Caki2 (cell line): ENCODE results near the gene TUBGCP3. TPM values are rescaled to one million over a fixed set of nuclear protein-coding genes. Genes with fewer than 3 reads are reported as not detected.

Source experiments
- DNase-seq: peaks from one replicate; pipeline ENCODE4 v3.0.0-alpha.2; 2015; ENCODE audit warnings: low read depth
- in situ Hi-C: cut with HindIII; loops from 2 replicates; pipeline ENCODE4 v1.10.0; 2016; ENCODE audit warnings: low sequenced_read_pairs, low pct_unique_long_range_greater_than_20kb, mixed read lengths
- total RNA-seq: library from RNA; depleted of rRNA; stranded (reverse); fragments of >200 nt; shearing (Covaris generic); gene quantifications from 2 replicates; pipeline ENCODE4 v1.2.3, GENCODE V29; 2014; ENCODE audit warnings: low replicate concordance; rRNA removed

TUBGCP3 gene
- total RNA-seq, 1 experiment from 2014 or later, result 10.9 TPM

DNA sequence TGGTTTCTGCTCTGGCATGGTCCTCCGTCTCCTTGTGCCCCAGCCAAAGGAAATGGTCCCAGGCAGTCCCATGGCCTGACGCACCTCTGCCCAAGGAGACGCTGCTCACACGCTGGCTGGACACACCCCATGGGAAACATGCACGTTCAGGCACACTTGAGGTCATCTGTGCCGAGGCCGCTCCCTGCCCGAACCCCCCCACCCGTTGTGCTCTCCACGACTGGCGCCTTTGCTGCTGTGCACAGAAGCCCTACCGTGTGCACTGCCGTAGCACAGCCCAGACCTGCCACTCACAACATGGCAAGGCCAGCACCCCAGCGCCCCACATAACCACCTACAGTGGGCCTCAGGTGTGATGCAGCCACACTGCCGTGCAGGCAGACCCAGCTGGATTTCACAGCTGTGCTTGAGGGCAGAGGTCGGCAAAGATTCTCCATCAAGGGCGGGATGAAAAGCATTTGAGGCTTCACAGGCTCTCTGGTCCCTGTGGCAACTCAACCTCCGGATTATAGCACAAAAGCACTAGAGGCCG is 146.1 kb downstream of the TUBGCP3 start:
- in situ Hi-C loops, result no loop called here
- DNase-seq, result no peak

DNA sequence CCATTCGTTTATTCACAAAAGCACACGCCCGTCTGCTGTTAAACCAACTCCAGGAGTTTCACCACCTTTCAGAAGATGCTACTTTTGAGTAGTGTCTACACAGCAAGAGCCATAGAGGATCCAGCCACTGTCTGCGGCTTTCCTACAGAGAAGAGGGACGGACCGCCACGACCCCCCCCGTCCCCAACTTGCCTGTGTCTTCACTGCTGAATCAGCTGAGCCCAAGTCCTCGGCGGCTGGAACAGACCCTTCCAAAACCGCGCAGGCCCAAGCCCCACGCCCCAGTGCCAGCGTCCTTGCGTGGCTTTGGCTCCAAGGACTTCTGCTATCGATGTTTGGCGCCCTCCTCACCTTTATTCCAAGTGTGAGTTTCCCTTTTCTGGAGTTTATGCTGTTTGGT is 146.7 kb downstream of the TUBGCP3 start:
- DNase-seq, result no peak
- in situ Hi-C loops, result no loop called here

DNA sequence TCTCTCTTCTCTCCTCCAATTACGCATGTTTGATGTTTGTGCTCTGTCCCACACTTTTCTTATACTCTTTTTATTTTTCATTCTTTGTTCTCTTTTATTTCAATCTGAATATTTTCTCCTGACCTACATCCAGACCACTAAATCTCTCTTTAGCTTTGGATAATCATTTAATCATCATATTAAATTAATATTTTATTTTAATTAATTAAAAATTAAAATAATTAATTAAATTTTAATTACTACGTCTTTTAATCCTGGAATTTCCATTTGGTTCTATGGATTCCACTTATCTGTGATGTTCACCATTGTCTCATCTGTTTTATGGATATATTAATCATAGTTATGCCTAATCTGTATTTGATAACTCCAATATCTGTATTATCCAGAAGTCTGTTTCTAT is 149.4 kb downstream of the TUBGCP3 start:
- in situ Hi-C loops, result no loop called here
- no peak for DNase-seq

DNA sequence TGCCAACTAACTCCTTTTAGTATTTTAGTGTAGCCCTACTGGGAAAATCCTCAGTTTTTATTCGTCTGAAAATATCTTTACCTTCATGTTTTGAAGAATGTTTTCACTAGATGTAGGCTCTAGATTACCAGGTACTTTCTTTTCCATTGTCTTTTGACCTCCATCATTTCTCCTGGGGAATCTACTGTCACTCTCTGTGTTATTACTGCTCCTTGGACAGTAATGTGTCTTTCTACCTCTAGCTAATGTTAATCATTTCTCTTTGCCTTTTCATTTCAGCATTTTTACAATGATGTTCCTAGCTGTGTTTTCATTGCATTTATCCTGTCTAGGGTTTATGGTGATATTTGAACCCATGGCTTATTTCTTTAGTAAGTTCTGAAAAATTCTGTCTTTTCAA is 149.9 kb downstream of the TUBGCP3 start:
- DNase-seq, result no peak
- in situ Hi-C loops, result no loop called here

GRCh38 chr13:112435973-112436372 is 152.0 kb downstream of the TUBGCP3 start:
- no peak for DNase-seq
- in situ Hi-C loops, result no loop called here

Other genes starting within 250 kb of the TUBGCP3 start
- gene SPACA7, start 211.8 kb downstream of the TUBGCP3 start, total RNA-seq, result not detected in 2 replicates
- 1.2 and 3.5 TPM in 2 replicates for gene ATP11A, start 101.9 kb upstream of the TUBGCP3 start, total RNA-seq